GM19395 (cell line): Measurements from ENCODE around the gene CACNA1D.
"Not testable (repeated sequence)": the region's sequence is repeated elsewhere in the genome, so short reads cannot be mapped to it uniquely, and the experiment has no call there.

Experiments
- ATAC-seq: cut with Tn5 transposase; IDR thresholded peaks from one replicate; pipeline ENCODE4 v1.9.1; 2021; ENCODE audit warnings: mild to moderate bottlenecking, moderate library complexity; ENCODE audit not compliant: unreplicated experiment

Gene CACNA1D

GRCh38 chr3:53570709-53571108 lies 76.3 kb downstream of the CACNA1D start:
- no peak for ATAC-seq

DNA sequence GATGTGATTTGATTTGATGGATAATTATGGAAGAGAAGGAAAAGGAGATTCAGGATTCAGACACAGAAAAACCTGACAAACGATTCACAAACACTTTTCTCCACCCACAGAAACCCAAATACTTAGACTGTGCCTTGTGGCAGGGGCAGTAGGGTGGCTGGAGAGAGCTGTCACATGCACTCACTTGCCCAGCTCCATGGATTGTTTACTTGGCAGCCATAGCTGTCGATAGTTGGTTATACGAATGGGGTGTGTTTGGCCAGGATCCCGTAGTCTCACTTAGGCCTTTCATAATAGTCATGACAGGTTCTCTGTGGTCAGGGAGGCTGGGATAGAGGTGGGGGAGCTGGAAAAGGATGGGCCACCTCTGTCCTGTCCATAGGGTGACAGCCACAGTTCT lies 76.9 kb downstream of the CACNA1D start:
- ATAC-seq, result no peak

GRCh38 chr3:53572184-53572583 lies 77.8 kb downstream of the CACNA1D start:
- ATAC-seq, result not testable (repeated sequence)

DNA sequence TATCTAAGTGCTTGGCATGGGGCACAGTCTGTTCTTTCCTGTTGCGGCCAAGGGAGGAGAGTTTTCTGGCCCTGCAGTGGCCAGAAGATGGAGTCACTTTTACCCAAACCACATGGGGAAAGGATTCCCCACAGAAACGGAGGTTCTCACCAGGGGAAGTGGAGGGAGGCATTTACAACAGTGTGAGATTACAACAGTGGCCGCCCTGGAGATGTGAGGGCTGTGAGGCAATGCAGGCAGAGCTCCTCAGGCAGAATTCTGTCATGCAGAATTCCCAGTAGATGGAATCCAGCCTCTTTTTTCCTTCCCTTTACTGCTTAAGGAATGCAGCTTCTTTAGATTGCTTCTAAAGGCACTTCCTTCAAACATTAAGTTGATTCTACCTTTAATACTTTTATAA lies 83.1 kb downstream of the CACNA1D start:
- no peak for ATAC-seq

GRCh38 chr3:53579636-53580035 lies 85.2 kb downstream of the CACNA1D start:
- ATAC-seq, result no peak

DNA sequence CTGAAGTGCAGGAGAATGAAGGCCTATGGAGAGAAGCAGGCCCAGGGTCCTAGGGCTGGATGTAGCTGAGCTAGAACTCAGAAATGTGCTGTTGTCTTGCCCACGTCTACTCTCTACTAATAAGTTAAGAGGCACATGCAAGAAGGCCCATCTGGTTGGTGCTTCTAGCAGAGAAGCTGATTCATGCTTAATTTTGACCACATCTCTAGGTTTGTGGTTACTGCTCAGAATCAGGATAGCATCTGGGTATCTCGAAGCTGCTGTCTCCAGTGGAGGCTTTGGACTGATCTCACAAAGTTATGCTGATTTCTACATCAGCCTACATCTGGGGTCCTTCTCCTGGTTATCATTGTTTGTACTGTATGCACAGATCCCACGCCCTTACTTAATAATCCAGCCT lies 87.3 kb downstream of the CACNA1D start:
- ATAC-seq, result no peak

GRCh38 chr3:53583161-53583690 lies 88.8 kb downstream of the CACNA1D start:
- no peak for ATAC-seq

- no peak for ATAC-seq
These were observed 90.6 kb downstream of the CACNA1D start for GRCh38 chr3:53585049-53585448.

GRCh38 chr3:53585627-53586026 lies 91.2 kb downstream of the CACNA1D start:
- no peak for ATAC-seq

GRCh38 chr3:53588122-53588521 lies 93.7 kb downstream of the CACNA1D start:
- no peak for ATAC-seq

- no peak for ATAC-seq
These were observed 94.8 kb downstream of the CACNA1D start for GRCh38 chr3:53589201-53589600.

- ATAC-seq, result no peak
These were observed 95.4 kb downstream of the CACNA1D start for GRCh38 chr3:53589806-53590205.

GRCh38 chr3:53590606-53591005 lies 96.2 kb downstream of the CACNA1D start:
- ATAC-seq, result no peak

- ATAC-seq, result no peak
These were observed 97.2 kb downstream of the CACNA1D start for GRCh38 chr3:53591646-53592045.

- no peak for ATAC-seq
These were observed 98.5 kb downstream of the CACNA1D start for GRCh38 chr3:53592862-53593261.

DNA sequence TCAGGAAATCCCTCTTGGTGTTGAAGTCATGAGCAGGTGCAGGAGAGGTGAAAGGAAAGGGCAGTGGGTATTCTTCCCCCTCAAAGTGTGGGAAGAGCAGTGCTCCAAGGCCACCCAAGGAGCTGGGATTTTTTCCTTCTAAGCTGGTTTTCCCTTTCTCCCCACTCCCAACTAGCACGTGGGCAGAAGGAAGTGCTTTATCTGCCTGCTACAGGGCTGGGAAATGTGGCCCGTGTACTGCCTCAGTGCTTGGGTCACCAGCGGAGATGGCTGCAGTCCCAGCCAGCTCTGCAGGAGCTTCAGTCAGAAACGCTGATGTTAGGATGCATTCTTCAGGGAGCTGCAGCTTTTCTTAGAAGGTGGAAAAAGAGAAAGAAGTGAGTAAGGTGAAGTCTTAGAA lies 99.2 kb downstream of the CACNA1D start:
- no peak for ATAC-seq

DNA sequence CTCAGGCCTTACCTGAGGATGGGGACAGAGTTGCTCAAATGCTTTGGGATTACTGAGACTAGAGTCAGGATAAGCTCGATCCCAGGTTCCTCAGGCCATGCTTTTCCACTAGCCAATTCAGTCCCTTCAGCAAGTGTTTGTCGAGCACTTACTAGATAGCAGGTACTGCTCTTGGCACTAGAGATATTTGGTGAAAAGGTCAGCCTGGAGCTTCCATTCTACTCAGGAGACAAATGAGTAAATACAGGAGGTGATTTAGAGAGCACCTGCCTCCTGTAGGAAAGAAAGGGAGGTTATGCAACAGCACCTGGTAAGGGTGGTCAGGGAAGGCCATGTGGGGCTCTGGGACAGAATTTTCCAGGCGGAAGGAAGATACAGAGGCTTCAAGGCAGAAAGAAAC lies 99.9 kb downstream of the CACNA1D start:
- no peak for ATAC-seq

- no peak for ATAC-seq
These were observed 101.2 kb downstream of the CACNA1D start for GRCh38 chr3:53595660-53596059.

DNA sequence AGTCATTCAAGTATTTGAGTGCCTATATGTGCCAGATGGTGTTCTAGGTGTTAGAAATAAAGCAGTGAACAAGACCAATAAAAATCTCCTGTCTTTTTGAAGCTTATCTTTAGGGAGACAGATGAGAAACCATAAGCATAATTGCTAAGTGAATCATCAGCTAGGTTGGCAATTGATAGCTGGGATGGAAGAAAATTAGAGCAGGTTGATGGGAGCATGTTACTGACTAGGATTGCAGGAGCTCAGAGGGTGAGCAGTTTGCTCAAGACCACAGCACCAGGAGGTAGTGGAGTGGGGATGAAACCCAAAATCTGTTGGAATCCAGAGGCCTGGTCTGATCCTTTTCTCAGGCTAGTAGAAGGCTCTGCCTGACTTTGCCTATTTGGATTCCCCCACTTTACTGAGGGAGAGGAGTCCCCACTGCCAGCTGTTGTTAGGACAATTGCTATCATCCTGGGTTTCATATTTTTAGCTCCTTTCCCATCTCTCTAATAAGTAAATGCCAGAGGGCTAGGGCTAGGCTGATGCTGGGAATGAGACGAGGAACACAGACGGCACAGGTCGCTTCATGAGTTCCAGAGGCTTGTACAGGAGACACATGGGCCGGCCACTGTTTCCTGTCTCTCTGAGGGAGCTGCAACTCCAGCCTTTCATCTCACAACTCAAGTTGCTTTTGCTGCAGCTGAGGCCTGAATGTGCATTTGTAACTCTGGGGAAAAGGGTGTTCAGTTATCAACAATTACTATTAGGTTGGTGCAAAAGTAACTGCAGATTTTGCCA lies 102.9 kb downstream of the CACNA1D start:
- ATAC-seq, result no peak

GRCh38 chr3:53599771-53600170 lies 105.4 kb downstream of the CACNA1D start:
- no peak for ATAC-seq

GRCh38 chr3:53602866-53603265 lies 108.5 kb downstream of the CACNA1D start:
- no peak for ATAC-seq

DNA sequence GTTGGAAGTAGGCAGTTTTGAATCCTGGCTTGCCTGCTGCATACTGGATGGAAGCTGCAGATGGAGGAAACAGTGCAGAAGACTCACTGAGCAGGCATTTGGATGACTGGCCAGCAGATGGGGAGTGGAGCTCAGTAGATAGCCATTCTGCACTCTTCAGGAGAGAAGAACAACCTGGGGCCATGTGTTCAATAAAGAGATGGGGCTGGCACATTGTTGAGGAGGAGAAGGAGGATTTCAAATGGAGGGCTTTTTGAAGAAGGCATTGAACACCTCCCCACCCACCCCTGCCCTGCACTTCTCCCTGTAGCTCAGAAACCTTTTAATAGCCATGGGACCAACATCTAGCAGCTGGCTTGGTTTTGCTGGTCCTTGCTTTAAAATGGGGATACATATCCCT lies 109.8 kb downstream of the CACNA1D start:
- ATAC-seq, result no peak

- no peak for ATAC-seq
These were observed 112.4 kb downstream of the CACNA1D start for GRCh38 chr3:53606793-53607192.
